ENCODE measurements around the gene ADGRA3.
A peak's percentile ranks its signal among the peaks of the same experiment; 100 is the strongest.
"Not testable (repeated sequence)": the region's sequence is repeated elsewhere in the genome, so short reads cannot be mapped to it uniquely, and the experiment has no call there.

ADGRA3 gene

DNA sequence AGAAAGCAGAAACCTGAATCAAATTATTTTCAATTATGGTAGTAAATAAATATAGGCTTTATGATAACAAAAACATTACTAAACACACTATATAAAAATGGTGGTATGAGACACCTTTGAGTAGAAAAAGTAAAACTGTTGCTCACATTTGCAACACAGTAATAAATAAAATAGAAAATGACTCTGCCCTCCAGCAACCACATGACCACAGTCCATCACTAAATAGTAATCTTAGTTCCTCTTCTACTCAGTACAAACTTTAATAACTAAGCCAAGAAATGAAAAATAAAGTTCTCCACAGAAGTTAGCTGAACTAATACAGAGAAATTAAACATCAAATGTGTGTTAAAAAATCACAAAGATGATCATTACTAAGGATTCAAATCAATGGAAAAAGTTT, 108.5 kb downstream of the ADGRA3 start:
- no peak for ATAC-seq
- no peaks in the 10 kb centered on the region for H3K4me1 Mint-ChIP-seq
- no peaks in the 10 kb centered on the region for H3K9me3 Mint-ChIP-seq
- H3K27me3 Mint-ChIP-seq, result no peaks in the 10 kb centered on the region
- H3K27ac Mint-ChIP-seq, result no peak overlapping the region
- no peak overlapping the region for H3K4me3 Mint-ChIP-seq
- no peak for DNase-seq

DNA sequence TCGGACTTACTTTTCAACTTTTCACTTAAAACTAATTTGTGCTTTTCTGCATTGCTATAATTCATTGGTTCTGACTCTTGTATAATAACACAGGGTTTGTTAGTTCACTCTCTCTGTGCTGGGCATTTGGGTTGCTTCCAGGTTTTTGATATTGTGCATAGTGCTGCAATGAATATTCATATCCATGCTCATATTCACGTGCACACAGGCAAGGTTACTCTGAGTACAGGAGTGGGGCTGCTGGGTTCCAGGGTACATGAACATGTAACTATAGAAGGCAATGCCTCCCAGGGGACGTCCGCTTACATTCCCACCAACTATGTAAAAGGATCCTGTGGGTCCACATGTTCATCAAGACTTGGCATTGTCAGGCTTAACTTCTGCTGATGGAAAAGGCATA, 117.2 kb downstream of the ADGRA3 start:
- Mint-ChIP-seq H3K9me3 (peaks cover 11 to 15% of the 10 kb centered on the region in 2 donors), H3K4me3 (no peak overlapping the region), H3K27me3 (no peaks in the 10 kb centered on the region), H3K27ac (no peak overlapping the region), H3K4me1 (peaks cover 5% of the 10 kb centered on the region)
- no peak for ATAC-seq
- DNase-seq, result no peak

- Mint-ChIP-seq H3K9me3 (no peaks in the 10 kb centered on the region), H3K4me1 (peaks cover 4% of the 10 kb centered on the region), H3K4me3 (no peak overlapping the region), H3K27ac (no peak overlapping the region), H3K27me3 (no peaks in the 10 kb centered on the region)
- no peak for DNase-seq
- no peak for ATAC-seq
These were observed 124.3 kb downstream of the ADGRA3 start for GRCh38 chr4:22391551-22391950.

GRCh38 chr4:22389240-22389870, 126.5 kb downstream of the ADGRA3 start:
- Mint-ChIP-seq H3K9me3 (no peaks in the 10 kb centered on the region), H3K4me3 (no peak overlapping the region), H3K27me3 (no peaks in the 10 kb centered on the region), H3K4me1 (peaks cover 13% of the 10 kb centered on the region), H3K27ac (no peak overlapping the region)
- ATAC-seq (peak; percentile 66), DNase-seq (peak; percentile 34 to 51)

GRCh38 chr4:22385611-22386011, 130.3 kb downstream of the ADGRA3 start:
- no peak overlapping the region for H3K4me3 Mint-ChIP-seq
- ATAC-seq, result peak; percentile 89

GRCh38 chr4:22384154-22384553, 131.7 kb downstream of the ADGRA3 start:
- Mint-ChIP-seq H3K27me3 (no peaks in the 10 kb centered on the region), H3K4me1 (peaks cover 13% of the 10 kb centered on the region), H3K4me3 (no peak overlapping the region), H3K27ac (no peak overlapping the region), H3K9me3 (peaks cover 2 to 6% of the 10 kb centered on the region in 2 donors)
- DNase-seq (no peak), ATAC-seq (no peak)

More at GRCh38 chr4:22385611-22386011, 130.3 kb downstream of the ADGRA3 start:
- H3K27ac Mint-ChIP-seq, result peak overlapping the region in 1 of 2 donors; percentile 66
- H3K4me1 Mint-ChIP-seq, result peaks cover 13% of the 10 kb centered on the region
- H3K27me3 Mint-ChIP-seq, result no peaks in the 10 kb centered on the region
- no peaks in the 10 kb centered on the region for H3K9me3 Mint-ChIP-seq
- no peak for DNase-seq

GRCh38 chr4:22382216-22382615, 133.7 kb downstream of the ADGRA3 start:
- ATAC-seq, H3K4me3 Mint-ChIP-seq, DNase-seq, H3K27me3 Mint-ChIP-seq, H3K27ac Mint-ChIP-seq: not testable (repeated sequence)
- peaks cover 12 to 18% of the 10 kb centered on the region in 2 donors for H3K9me3 Mint-ChIP-seq
- peaks cover 13% of the 10 kb centered on the region for H3K4me1 Mint-ChIP-seq

GRCh38 chr4:22372986-22373385, 142.9 kb downstream of the ADGRA3 start:
- Mint-ChIP-seq H3K9me3 (peaks cover 6 to 20% of the 10 kb centered on the region in 2 donors), H3K4me3 (no peak overlapping the region), H3K27ac (no peak overlapping the region), H3K4me1 (no peaks in the 10 kb centered on the region), H3K27me3 (no peaks in the 10 kb centered on the region)
- DNase-seq (no peak), ATAC-seq (no peak)

DNA sequence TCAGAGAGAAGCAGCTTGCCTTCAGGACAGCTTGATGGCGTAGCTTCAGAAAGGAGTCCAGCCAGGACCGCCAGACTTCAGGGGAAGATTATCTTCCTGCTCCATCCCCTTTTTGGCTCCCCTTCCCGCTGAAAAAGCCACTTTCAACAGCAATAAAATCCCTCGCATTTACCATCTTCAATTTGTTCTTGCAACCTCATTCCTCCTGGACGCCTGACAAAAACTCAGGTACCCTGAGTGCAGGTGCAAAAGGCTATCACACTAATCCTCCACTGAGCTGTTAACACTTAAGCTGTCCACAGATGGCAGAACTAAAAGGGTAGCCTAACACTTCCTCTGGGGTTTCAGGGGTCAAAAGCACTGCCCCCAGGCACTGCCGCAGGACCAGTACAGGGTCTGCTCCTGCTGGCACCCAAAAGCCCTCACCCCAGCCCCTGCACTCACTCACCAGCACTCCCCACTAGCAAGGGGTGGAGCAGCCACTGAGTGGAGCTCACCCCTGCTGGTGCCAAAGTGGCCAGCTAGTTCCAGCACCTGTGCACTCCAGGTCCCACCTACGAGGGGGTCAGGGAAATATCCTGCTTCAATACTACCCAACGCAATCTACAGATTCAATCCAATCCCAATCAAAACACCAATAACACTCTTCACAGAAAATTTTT, 145.8 kb downstream of the ADGRA3 start:
- no peak for DNase-seq
- Mint-ChIP-seq H3K27me3 (no peaks in the 10 kb centered on the region), H3K4me3 (no peak overlapping the region), H3K27ac (no peak overlapping the region), H3K9me3 (peaks cover 6 to 16% of the 10 kb centered on the region in 2 donors), H3K4me1 (no peaks in the 10 kb centered on the region)
- ATAC-seq, result no peak

GRCh38 chr4:22363787-22364186, 152.1 kb downstream of the ADGRA3 start:
- ATAC-seq (no peak), DNase-seq (no peak)

DNA sequence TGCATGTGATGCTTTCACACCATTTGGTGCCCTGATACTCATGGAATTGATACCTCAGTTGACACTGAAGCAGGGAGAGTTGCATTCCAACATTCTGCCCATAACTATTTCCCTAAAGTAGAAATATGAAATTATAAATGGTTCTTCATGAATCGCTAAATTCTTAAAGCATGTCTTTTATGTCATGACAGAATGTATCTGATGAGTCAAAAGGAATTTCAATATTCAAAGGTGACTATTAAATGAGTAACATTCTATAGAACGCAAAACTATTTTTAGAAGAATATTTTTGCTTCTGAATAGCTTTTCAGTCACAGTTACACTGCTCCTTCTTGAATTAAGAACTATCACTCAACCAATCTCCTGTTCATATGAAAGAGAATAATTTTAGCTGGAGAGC, 152.8 kb downstream of the ADGRA3 start:
- peaks cover 5 to 12% of the 10 kb centered on the region in 2 donors for H3K9me3 Mint-ChIP-seq
- H3K4me1 Mint-ChIP-seq, result no peaks in the 10 kb centered on the region
- no peak overlapping the region for H3K27ac Mint-ChIP-seq
- no peak overlapping the region for H3K4me3 Mint-ChIP-seq
- DNase-seq (no peak), ATAC-seq (no peak)
- peaks cover 12% of the 10 kb centered on the region for H3K27me3 Mint-ChIP-seq

More at GRCh38 chr4:22363787-22364186, 152.1 kb downstream of the ADGRA3 start:
- Mint-ChIP-seq H3K27ac (no peak overlapping the region), H3K9me3 (peaks cover 4 to 5% of the 10 kb centered on the region in 2 donors), H3K27me3 (peaks cover 4% of the 10 kb centered on the region), H3K4me3 (no peak overlapping the region), H3K4me1 (no peaks in the 10 kb centered on the region)

DNA sequence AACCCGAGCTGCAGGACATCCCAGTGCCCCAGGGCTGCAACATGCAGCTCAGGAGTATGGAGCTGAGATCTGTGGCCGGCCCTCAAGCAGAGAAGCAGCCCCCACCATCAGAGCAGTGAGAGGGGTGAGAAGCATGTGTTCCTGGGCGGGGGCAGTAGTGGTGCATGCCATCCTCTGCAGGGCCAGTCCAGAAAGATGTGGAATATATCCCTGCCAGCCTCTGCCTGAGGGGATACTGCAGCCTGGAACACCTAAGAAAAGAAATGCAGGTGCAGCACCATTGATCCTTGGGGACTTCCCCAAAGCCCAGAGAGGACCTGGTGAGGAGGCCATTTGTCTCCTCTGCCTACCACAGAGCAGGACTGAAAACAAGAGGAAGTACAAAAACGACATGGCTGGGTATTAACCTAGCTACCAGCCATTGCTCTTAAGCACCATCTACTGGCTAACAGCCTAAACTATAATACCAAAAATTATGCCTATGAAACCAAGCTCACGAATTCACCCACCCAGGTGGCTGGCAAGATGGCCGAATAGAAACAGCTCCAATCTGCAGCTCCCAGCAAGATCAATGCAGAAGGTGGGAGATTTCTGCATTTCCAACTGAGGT, 158.8 kb downstream of the ADGRA3 start:
- Mint-ChIP-seq H3K4me3 (no peak overlapping the region), H3K9me3 (peaks cover 14 to 26% of the 10 kb centered on the region in 2 donors), H3K27ac (no peak overlapping the region), H3K4me1 (no peaks in the 10 kb centered on the region), H3K27me3 (peaks cover 14% of the 10 kb centered on the region)
- DNase-seq (no peak), ATAC-seq (peak; percentile 76)

- DNase-seq (no peak), ATAC-seq (no peak)
- H3K27me3 Mint-ChIP-seq, result no peaks in the 10 kb centered on the region
- no peaks in the 10 kb centered on the region for H3K4me1 Mint-ChIP-seq
- H3K27ac Mint-ChIP-seq, result no peak overlapping the region
- no peak overlapping the region for H3K4me3 Mint-ChIP-seq
- H3K9me3 Mint-ChIP-seq, result peaks cover 5 to 7% of the 10 kb centered on the region in 2 donors
These were observed 167.5 kb downstream of the ADGRA3 start for GRCh38 chr4:22348410-22348809.

- ATAC-seq (no peak), DNase-seq (no peak)
- H3K4me3 Mint-ChIP-seq, result no peak overlapping the region
- H3K4me1 Mint-ChIP-seq, result no peaks in the 10 kb centered on the region
- H3K9me3 Mint-ChIP-seq, result no peaks in the 10 kb centered on the region
- H3K27ac Mint-ChIP-seq, result no peak overlapping the region
- H3K27me3 Mint-ChIP-seq, result no peaks in the 10 kb centered on the region
These were observed 170.2 kb downstream of the ADGRA3 start for GRCh38 chr4:22345678-22346077.

GRCh38 chr4:22345055-22345454, 170.8 kb downstream of the ADGRA3 start:
- Mint-ChIP-seq H3K27ac (no peak overlapping the region), H3K4me1 (no peaks in the 10 kb centered on the region), H3K27me3 (no peaks in the 10 kb centered on the region), H3K4me3 (no peak overlapping the region), H3K9me3 (no peaks in the 10 kb centered on the region)
- DNase-seq (no peak), ATAC-seq (no peak)

DNA sequence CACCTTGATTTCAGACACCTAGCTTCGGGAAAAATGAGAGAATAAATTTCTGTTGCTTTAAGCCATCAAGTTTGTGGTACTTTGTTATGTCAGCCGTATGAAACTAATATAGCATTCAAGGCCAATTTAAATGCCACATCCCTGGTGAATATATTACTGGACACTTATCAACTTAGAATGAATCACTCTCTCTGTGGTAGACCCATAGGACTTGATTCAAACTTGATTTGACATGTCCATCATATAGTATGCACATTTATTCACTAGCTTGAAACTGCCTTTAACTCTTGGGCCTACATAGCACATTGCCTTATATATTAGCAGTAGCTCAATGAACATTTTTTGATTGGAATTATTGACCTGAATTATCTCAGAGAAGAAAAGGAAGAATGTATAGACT, 172.3 kb downstream of the ADGRA3 start:
- no peak overlapping the region for H3K4me3 Mint-ChIP-seq
- no peak overlapping the region for H3K27ac Mint-ChIP-seq
- ATAC-seq (no peak), DNase-seq (no peak)
- no peaks in the 10 kb centered on the region for H3K27me3 Mint-ChIP-seq
- no peaks in the 10 kb centered on the region for H3K4me1 Mint-ChIP-seq
- peaks cover 0 to 2% of the 10 kb centered on the region in 2 donors for H3K9me3 Mint-ChIP-seq

Measured in stimulated activated naive CD8-positive, alpha-beta T cell treated with anti-CD3 and anti-CD28 coated beads, Interleukin-15, amount 100 ng/mL, for 72 hours (primary cell).